Breast epithelium (tissue), 3 donors: Measurements from ENCODE around the gene EPB41L2.

Experiments
- CTCF ChIP-seq, 3 donors: fragments of 450-650 bp; IDR thresholded peaks; one replicate each; pipeline ENCODE4 v1.5.1; 2016 to 2017; ENCODE audit warnings: antibody characterized with exemption in 3 of 3, mild to moderate bottlenecking in 3 of 3, moderate library complexity in 3 of 3
- POLR2AphosphoS5 ChIP-seq, 3 donors: sonication (generic); formaldehyde crosslinking; IDR thresholded peaks; one replicate each; pipeline ENCODE4 v1.6.1; 2017; ENCODE audit warnings: antibody characterized with exemption in 3 of 3

GRCh38 chr6:130967502-130968445 is 95.3 kb downstream of the EPB41L2 start:
- no peak for TF ChIP-seq CTCF (IDR thresholded peaks at IDR 0.05)
- no peak for TF ChIP-seq POLR2AphosphoS5 (IDR thresholded peaks at IDR 0.05)
